ENCODE data around the gene H2BK1. TPM values are rescaled to one million over a fixed set of nuclear protein-coding genes. Genes with fewer than 3 reads are reported as not detected.

H2BK1 gene
- total RNA-seq, 1 experiment from 2014 or later = not detected

DNA sequence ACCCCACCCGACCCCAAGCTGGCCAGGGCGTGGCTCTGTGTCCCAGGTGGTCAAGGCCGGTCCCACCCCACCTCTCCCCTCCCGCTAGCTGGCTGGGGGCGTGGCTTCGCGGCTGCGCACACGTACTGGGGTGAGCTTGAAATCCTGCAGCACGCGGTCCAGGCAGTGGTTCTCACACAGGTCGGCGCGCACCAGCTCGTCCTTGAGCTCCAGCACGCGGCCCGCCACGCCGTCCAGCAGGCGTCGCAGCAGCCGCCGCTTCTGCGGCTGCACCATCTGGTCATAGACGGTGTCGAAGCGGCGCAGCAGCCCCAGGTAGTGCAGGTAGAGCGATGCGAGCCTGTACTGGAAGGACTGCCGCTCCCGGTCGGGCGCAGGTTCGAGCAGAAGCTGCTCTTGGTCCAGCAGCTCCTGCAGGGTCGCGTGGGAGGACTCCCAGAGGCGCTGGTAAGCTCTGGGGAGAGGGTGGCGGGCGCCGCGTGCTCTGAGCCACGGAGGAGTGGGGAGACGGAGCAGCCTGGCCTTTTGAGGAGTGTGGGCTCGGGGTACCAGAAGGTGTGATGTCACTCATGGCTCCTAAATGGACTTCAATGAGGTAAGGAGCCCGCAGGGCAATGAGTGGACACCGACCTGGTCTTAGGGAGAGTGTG, 5.8 kb downstream of the H2BK1 start:
- no peak for DNase-seq (ENCODE audit: low read depth)

DNA sequence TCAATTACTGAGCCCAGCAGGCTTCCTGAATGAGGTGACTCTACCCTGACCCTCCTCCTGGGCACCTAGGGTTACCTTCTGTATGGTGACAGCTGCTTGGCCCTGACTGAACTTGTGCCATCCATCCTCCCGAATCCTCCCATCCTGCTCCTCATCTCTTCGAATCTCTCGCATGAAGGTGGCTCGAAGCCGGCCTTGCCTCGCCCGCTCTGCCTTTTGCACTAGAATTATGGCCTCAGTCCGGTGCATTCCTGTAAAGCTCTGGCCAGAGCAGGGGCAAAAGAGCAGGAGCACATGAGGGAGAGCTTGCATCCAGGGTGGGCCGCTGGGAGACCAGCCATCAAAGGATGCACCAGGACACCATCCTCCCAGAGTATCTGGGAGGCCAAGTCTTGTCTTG, 7.5 kb downstream of the H2BK1 start:
- DNase-seq (ENCODE audit: low read depth) = no peak

DNA sequence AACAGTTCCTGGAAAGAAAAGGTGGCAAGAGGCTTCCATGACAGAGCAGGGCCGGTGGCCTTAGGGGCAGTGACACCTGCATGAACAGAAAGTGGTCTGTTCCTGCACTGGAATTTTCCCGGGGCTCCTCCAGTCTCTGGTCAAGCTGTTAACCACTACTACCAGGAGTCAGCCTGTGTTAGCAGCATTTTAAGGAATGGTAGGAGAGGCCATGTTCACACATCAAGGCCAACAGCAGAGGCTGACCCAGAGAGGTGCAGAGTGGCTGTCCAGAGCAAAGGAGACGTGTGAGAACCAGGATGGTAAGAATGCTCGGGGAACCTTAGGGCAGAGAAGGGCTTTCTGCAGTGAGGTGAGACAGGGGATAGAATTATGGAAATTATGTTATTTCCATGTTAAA, 8.5 kb downstream of the H2BK1 start:
- DNase-seq (ENCODE audit: low read depth) = no peak

DNA sequence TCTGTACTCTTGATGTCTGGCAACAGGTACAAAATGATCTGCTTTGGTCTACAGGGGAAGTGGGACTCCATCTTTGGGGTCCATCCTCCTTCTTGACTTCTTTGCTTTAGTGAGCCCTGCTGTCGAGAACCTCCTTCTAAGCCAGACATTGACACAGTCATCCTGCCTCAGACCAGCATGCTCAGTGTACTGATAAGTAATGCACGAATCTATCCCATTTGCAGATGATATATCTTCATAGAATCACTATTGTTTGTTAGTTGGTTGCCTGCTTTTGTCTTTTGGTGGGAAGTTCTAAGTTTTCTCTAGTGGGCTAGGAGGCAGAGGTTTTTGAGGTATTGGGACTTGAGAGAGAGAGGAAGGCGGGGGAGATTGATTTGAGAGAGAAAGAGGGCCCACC, 8.9 kb downstream of the H2BK1 start:
- DNase-seq (ENCODE audit: low read depth) = no peak

DNA sequence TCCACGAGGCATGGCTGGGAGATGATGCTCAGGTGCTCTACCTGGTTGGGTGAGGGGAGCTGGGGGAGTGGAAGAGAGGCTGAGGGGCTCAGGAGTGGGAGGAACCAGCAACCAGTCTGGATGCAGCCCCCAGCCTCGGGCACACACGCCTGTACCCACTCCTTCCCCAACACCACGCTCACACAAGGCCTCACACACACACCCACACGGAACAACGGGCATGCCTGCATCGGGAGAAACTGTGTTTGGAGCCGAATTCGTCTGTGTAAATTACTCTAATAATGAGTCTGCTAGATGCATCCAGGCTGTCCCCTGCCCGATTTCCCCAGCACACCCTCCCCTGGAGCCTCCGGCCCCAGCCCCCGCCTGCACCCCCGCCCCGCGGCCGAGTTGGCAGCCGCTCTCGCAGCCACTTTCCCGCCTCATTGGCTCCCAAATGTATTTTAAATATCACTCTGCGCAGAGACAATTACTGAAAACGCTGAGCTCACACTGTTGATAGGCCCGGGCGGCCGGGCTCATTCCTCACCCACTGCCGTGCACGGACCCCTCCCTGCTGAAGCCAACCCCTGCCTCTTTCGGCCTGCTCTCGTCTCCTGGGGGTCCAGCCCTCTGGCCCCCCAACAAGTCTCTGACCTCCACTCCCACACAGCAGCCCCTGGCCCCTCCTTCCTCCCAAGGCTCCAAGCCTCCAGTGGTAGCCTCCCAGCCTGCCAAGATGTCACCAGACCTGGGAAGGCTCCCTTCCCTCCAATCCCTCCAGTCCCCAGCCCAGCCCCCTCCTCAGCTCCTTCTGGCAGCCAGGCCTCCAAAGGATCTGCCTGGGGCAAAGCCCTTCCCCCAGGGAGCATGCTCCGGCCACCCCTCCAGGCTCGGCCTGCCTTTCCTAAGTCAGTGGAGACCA, 11.1 kb downstream of the H2BK1 start:
- DNase-seq (ENCODE audit: low read depth) = no peak

DNA sequence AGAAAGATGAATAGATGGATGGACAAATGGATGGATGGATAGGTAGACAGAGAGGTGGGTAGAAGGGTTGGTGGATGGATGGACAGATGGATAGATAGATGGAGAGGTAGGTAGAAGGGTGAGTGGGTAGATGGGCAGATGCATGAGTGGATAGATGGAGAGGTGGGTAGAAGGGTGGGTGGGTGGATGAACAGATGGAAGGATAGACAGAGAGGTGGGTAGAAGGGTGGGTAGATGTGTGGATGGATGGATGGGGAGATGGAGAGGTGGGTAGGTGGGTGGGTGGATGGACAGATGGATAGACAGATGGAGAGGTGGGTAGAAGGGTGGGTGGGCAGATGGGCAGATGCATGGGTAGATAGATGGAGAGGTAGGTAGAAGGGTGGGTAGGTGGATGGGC, 12.4 kb downstream of the H2BK1 start:
- DNase-seq (ENCODE audit: low read depth) = no peak

DNA sequence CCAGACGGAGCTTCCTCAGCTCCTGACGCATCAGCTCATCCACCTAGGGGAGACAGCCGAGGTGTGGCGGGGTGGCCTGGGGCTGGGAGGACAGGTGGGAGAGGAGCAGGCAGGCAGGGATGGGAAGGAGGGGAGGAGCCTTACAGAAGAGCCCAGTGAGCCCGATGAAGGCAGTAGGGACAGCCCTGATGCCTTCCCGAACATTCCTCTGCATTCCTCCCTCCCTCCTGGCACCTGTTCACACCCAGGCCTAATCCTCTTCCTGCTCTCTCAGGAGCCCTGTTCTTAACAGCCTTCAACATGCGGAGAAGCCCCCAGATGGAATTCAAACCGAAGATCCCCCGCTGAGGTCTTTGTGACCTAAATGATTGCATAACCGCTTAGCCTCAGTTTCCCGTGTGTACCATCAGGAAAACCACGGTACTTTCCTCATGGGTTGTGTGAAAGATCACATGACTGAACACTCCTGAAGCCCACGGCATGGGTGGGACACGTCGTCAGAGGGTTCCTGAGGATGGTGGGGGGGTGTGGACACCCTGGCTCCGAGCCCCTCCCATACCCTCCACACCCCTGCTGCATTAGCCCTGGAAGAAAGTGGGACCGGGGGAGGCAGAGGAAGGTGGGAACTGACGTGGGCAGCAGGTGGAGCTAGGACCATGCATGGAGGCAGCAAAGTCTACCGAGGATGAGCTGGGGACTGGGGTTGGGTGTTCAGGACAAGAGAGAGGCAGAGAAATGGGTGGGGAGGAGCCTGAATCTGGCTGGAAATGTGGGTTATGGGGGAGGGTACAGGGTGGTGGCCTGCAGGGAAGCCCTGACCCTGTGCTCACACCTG, 14.5 kb downstream of the H2BK1 start:
- no peak for DNase-seq (ENCODE audit: low read depth)

DNA sequence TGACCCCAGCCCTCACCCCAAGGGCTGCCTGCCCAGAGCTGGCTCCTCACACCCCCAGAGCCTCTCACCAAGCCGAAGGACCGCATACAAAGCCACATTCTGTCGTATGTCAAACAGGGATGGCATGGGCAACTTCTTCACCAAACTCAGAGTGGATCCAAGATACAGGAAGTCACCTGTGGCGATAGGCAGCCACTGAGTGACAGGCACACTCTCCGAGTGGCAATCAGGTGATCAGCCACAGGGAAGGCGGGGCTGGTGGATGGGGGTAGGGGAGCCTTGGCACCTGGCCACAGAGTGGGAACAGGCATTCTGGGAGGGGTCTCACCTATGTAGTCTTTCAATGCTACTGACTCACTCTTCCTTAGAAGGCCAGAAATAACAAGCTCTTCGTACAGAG, 16.1 kb downstream of the H2BK1 start:
- DNase-seq (ENCODE audit: low read depth) = no peak

DNA sequence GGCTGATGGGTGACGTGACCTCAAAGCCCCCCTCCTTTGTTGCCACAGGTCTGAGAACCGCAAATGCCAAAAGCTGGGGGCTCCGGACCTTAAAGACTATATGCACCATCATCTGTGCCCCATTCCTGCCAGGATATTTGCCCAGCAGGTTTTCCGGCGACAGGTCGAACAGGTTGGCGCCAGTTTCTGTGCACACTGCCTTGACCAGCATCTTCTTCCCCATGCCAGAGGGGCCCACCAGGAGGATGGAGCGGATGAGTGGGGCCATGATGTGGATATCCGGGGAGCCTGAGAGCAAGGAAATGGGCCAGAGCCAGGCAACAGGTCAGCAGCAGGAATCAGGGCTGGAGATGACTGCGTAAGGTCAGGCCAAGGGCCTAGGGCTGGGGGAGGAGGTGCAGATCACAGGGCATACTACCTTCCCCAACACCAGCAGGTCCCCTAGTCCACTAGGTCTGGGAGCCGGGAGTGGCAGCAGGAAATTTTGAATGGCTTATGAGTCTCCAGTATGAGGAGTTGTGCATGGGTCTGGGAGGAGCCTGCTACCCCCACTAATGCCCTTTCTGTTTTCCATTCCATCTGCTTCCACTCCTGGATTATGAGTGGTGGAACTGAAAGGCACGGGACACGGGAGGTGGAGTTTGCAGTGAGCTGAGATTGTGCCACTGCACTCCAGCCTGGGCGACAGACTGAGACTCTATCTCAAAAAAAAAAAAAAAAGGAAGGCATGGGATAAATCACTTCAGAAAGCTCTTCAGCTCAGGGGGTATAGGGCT, 16.9 kb downstream of the H2BK1 start:
- no peak for DNase-seq (ENCODE audit: low read depth)

DNA sequence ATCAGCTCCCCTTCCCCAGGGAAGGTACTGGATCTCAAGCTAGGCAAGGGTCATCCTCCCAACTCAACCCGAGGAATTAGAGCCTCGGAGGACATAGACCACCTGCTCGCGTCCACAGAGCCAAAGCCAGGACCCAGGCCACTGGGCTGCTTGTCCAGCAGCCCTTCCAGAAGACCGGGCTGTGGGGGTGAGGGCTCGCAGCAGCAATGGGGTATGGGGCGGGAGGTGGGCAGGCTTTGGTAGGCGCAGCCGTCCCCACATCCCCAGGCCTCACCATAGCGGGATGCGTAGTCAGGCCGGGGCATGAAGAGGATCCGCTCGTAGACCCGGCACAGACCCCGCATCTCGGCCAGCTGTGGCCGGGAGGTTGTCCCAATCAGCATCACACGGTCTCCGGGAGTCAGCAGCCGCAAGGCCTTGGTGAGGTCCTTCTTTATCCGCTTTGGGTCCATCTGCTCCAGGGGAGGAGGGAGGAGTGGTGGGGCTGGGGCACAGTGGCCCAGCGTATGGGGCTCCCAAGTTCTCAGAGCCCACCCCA, 18.2 kb downstream of the H2BK1 start:
- no peak for DNase-seq (ENCODE audit: low read depth)

DNA sequence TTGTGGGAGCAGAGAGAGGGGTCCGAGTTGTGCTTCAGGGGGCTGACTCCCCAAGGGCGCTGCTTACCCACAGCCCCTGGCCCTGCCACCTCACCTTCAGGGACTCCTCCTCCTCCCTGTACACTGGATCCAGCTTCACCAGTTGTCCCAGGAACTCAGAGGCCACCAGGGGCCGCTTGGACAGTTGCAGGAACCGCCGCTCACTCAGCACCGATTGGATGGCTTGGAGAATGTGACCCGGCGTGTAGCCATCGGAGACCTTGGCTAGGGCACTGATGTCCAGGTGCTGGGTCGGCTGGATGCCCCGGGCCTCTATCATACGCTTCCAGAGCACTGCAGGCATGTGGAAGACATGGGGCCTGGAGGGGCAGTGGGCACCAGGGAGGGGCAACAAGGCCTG, 18.7 kb downstream of the H2BK1 start:
- no peak for DNase-seq (ENCODE audit: low read depth)

DNA sequence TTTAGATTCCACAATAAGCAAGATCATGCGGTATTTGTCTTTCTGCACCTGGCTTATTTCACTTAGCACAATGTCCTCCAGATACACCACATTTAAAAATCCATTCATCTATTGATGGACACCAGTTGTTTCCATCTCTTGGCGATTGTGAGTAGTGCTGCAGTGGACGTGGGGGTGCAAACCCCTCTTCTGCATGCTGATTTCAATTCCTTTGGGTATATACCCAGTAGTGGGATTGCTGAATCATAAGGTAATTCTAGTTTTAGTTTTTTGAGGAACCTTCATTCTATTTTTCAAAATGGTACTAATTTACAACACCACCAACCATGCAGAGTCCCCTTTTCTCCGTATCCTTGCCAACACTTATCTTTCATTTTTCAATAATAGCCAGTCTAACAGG, 21.2 kb downstream of the H2BK1 start:
- DNase-seq (ENCODE audit: low read depth) = no peak

DNA sequence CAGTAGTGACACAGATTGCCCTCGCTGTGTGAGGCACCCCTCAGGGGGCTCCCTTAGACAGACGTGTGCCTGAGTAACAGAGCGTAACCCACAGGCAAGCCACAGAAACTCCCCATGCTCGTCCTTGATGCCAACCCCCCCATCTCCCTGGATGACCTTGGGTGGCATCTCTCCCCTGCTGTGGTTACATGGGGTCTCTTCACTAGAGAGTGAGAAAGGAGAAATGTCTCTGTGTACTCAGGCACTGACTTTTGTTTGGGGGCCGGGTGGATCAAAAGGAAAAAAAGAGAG, 22.1 kb downstream of the H2BK1 start:
- DNase-seq (ENCODE audit: low read depth) = no peak

DNA sequence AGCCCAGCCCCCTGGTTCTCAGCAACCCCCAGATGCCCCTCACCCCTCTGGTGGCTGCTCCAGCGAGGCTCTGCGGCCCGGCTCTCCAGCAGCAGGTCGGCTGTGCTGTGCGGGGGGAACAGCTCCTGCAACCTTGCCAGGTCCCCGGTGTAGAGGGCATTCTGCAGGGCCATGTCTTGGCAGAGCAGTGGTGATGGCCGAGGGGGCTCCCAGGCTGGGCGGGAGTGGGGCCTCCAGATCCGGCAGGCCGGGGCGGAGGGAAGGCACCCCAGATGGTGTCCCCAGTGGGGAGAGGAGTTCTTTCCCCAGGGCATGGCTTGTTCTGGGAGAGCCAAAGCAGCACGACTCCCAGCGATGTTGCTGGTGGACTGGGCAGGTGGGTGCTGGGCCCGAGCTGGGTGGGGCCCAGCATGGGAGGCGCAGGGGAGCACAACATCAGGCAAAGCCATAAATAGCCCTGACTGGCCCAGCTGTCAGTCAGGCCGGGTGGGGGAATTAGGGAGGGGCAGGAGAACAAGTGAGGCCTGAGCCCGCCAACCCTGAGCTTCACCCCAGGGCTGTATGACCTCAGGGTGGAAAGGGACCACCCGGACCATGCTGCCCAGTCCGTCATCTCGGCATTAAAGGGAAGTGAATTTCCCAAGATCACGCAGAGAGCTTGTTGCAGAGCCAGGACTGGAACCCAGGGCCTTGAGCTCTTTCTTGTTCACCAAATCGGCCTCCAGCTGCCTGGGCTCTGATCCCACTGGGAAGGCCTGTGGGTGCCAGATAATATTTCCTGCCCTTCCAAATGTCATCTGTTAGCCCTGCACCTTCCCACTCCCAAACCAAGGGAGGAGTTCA, 22.7 kb downstream of the H2BK1 start:
- no peak for DNase-seq (ENCODE audit: low read depth)

DNA sequence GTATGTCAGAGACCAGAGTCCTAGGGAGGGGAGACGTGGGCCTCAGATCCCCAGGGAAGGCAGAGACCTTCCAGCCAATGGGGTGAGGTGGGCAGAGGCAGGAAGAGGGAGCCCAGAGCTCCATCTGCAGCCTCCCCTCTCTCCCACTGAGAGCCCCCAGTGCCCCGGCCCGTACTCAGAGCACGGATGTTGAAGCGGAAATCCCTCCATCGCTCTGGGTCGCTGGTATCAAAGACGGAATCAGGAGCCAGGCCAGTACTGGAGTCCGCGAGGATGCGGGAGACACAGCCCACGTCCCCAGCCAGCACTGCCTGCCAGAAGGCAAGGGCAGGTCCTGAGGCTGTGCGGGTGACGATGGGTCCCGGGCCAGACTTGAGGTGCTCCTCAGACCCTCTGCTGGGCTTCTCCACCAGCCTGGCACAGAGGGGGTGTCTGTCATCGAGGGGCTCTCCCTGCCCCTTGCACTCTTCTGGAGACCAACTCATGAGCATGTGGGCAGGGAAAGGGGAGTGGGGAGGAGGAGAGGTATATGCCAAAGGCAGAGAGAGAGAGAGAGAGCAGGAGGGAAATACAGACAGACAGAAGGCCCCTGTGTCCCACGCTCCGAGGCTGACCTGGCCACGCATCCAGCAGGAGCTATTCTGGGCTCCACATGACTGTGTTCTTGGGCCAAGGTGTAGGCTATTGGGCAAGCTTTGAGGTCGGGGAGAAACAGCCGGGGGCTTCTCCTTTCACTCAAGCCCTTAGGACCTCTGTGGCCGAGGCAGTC, 23.5 kb downstream of the H2BK1 start, which contains the start of gene ASB10:
TSS of gene ASB10 (minus strand) at position 611 of the 769 bp plus-strand sequence. CDS start at position 491, 120 bp downstream.
- DNase-seq (ENCODE audit: low read depth) = no peak

DNA sequence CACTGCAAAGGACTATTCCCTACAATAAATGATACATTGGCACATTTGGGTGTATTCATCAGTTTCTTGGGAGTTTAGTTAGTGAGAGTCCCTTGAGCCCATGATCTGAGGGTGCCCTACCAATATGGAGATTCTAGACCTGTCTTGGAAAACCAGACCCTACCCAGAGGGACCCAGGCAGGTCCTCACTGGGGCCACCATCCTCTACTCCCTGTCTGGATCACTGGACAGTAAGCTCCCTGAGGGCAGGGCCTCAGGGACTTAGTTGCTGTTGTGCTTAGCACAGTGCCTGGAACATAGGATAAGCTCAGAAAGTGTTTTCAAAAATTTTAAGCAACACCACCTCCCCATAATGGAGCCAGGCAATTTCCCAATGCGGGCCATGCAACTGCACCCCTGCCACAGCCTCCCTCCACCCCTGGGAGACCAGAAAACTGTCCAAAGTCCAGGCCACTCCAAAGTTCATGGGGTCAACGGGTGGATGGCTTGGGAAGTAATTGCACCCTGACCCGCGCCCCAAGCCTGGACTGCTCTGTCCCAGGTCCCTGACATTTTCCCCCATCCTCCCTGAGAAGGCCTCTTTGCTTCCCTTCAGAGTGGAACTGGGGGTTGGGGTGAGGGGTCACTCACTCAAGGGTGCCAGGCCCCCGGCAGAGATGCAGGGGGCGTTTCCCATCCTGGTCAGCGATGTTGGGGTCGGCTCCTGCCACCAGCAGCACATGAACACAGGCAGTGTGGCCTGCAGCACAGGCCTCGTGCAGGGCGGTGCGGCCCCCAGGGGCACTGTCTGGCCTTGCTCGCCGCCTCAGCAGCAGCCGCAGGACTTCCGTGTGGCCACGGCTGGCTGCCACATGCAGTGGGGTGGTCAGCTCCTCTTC, 24.3 kb downstream of the H2BK1 start:
- no peak for DNase-seq (ENCODE audit: low read depth)

DNA sequence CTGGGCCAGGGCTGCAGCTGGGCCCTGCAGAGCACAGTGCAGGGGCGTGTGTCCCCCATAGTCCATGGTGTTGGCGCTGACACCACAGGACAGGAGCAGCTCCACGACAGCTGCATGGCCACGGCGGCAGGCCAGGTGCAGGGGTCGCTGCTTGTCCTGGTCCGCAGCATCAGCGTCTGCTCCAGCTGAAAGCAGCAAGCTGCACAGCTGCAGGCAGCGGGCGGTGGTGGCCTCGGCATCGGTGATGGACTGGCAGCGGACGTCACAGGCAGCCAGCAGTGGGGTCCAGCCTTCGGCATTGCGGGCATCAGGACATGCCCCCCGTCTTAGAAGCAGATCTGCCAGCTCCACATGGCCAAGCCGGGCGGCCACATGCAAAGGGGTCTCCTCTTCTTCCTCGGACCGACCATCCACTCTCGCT, 29.3 kb downstream of the H2BK1 start:
- no peak for DNase-seq (ENCODE audit: low read depth)

DNA sequence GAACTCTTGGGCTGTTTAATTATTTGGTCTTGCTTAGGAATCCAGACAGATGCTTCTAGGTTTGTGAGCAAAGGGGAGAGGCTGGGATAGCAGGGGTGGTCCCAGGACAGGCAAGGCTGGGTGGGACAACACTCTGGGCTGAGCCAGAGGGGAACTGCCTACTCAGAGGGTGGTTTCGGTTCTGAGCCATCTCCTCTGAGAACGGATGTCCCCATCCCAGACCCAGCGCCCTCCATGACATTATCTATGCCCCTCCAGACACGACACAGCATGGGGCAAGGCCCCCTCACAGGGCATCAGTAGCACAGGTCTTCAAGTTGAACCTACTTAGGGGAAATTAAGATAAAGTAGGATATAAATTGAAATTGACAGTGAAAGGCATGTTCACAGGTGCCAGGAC, 30.3 kb downstream of the H2BK1 start:
- no peak for DNase-seq (ENCODE audit: low read depth)
